ENCODE measurements around the gene HEATR1.
"Not testable (repeated sequence)": the region's sequence is repeated elsewhere in the genome, so short reads cannot be mapped to it uniquely, and the experiment has no call there.

HEATR1 gene

DNA sequence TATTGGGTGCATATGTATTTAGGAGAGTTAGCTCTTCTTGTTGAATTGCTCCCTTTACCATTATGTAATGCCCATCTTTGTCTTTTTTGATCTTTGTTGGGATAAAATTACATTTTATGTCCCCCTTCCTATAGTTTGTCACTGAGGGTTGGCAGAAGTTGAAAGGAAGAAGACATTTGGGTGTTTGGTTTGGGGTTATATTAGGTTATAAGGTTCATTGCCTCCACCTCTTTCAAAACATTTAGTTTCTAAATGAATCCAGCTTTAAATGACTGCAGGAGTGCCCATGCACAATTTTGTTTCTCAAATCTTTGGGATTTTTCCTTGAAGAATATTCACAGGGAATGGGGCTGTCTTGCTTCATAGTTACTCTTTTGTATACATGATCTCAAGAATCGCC lies 95.1 kb downstream of the HEATR1 start:
- no peak for DNase-seq

- no peak for DNase-seq
Measured at GRCh38 chr1:236508593-236509027, 95.7 kb downstream of the HEATR1 start.

GRCh38 chr1:236507022-236507700 lies 97.2 kb downstream of the HEATR1 start:
- peak; percentile 26 for DNase-seq

DNA sequence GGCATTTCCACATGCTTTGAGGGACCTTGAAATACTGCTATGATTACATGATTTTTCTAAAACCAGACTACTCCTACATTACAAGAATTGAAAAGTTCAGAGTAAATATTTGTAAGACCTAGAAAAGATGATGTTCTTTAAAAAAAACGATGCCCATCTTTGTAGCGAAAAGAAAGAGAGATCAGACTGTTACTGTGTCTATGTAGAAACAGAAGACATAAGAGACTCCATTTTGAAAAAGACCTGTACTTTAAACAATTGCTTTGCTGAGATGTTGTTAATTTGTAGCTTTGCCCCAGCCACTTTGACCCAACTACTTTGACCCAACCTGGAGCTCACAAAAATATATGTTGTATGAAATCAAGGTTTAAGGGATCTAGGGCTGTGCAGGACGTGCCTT lies 100.0 kb downstream of the HEATR1 start:
- DNase-seq, result not testable (repeated sequence)

GRCh38 chr1:236502972-236503639 lies 101.2 kb downstream of the HEATR1 start:
- DNase-seq, result peak; percentile 24

DNA sequence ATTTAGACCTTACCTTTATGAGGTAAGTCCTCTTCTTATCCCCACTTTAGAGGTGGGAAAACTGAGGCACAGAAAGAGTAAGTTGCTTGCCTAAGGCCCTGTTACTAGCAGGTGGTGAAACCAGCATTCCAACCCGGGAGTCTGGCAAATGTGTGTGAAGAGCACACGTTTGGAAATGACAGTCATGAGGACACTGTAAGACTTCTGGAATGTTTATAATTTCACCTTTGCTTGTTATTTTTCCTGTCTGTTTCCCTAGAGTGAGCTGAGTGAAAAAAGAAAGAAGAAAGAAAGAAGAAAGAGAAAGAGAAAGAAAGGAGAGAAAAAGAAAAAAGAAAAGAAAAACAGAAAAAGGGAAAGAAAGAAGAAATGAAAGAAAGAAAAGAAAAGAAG lies 101.7 kb downstream of the HEATR1 start:
- no peak for DNase-seq

DNA sequence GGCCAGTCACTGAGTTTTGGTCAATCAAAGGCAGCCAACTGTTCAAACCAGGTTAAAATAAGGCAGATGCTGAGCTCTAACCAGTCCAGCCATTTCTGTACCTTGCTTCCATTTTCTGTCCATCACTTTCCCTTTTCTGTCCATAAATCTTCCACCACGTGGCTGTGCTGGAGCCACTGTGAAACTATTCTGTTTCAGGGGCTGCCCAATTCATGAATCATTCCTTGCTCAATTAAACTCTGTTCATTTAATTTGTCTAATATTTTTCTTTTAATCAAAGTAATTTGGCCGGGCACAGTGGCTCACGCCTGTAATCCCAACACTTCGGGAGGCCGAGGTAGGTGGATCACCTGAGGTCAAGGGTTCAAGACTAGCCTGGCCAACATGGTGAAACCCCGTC lies 103.2 kb downstream of the HEATR1 start:
- DNase-seq, result no peak
